GM12892 (cell line): ENCODE results near the gene ACY1.

ENCODE experiments used
- POLR2A ChIP-seq: IDR thresholded peaks from 2 replicates; pipeline ENCODE4 v1.6.1; 2011; ENCODE audit warnings: low read depth, low read length, control low read depth
- POLR2AphosphoS5 ChIP-seq: IDR thresholded peaks from 2 replicates; pipeline ENCODE4 v1.6.1; 2011; ENCODE audit warnings: low read depth, low read length, control low read depth
- TAF1 ChIP-seq: IDR thresholded peaks from 2 replicates; pipeline ENCODE4 v1.6.1; 2011; ENCODE audit warnings: low read depth, mild to moderate bottlenecking, control low read depth, low read length, borderline replicate concordance

GRCh38 chr3:52005571-52005986 is 22.2 kb downstream of the ACY1 start:
- TF ChIP-seq TAF1 (no peak), POLR2A (no peak), POLR2AphosphoS5 (no peak)
